ENCODE measurements around the gene FOXI1.

DNA sequence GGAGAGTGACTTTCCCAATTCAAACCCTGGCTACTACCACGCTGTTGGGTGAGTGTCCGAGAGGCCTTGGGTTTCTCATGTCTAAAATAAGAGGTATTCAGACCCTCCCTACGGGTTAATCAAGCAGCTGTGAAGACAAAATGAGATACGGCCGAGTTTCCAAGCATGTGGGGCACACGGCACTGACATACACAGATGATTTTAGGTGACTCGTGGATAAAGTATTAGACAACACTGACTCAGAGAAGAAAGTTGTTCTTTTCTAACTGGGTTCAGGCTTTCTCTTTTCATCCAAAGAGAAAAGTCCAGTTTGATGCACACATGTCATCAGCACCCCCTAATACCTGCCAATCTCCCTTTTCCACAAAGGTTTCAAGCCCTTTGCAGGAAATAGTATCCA lies 15.6 kb downstream of the FOXI1 start:
- no peak for TF ChIP-seq EZH2 (IDR thresholded peaks at IDR 0.05)
- no peak for TF ChIP-seq POLR2AphosphoS5 (IDR thresholded peaks at IDR 0.05; ENCODE audit: borderline replicate concordance, low read depth, low read length)
- no peak for TF ChIP-seq FOXP2 (optimal IDR thresholded peaks at IDR 0.05; ENCODE audit: control extremely low read depth, extremely low read length, insufficient read depth)

Data from SK-N-MC (cell line).